Mesodermal cell (in vitro differentiated cells): ENCODE data around the gene MIEN1.
"Not testable (repeated sequence)": the region's sequence is repeated elsewhere in the genome, so short reads cannot be mapped to it uniquely, and the experiment has no call there.

Experiments used
- H3K27ac ChIP-seq: 2 replicates; pipeline ENCODE4 v1.7.0; 2013; ENCODE audit warnings: mild to moderate bottlenecking, low read depth, low read length, moderate library complexity; ENCODE audit not compliant: severe bottlenecking
- H3K36me3 ChIP-seq: 2 replicates; pipeline ENCODE4 v1.7.1; 2013; ENCODE audit warnings: mild to moderate bottlenecking, low read length, moderate library complexity; ENCODE audit not compliant: control insufficient read depth, insufficient read depth
- H3K4me1 ChIP-seq: one replicate; pipeline ENCODE4 v1.7.1; 2013; ENCODE audit warnings: mild to moderate bottlenecking, low read length; ENCODE audit not compliant: insufficient read depth, control insufficient read depth, poor library complexity, severe bottlenecking
- H3K4me3 ChIP-seq: 2 replicates; pipeline ENCODE4 v1.7.0; 2013; ENCODE audit warnings: low read length, control low read depth, mild to moderate bottlenecking; ENCODE audit not compliant: insufficient read depth, poor library complexity, severe bottlenecking; ENCODE audit errors: extremely low read depth
- H3K9me3 ChIP-seq: 2 replicates; pipeline ENCODE4 v1.7.1; 2013; ENCODE audit warnings: mild to moderate bottlenecking, low read length, moderate library complexity; ENCODE audit not compliant: control insufficient read depth
- WGBS, 2 experiments: methylation state at CpG; one replicate each; pipeline ENCODE4 v1.1.5; 2013; ENCODE audit warnings: missing lambda C conversion rate in 2 of 2; ENCODE audit not compliant: insufficient coverage in 2 of 2; 5-methylcytosine and 5-hydroxymethylcytosine counted together

Gene MIEN1

DNA sequence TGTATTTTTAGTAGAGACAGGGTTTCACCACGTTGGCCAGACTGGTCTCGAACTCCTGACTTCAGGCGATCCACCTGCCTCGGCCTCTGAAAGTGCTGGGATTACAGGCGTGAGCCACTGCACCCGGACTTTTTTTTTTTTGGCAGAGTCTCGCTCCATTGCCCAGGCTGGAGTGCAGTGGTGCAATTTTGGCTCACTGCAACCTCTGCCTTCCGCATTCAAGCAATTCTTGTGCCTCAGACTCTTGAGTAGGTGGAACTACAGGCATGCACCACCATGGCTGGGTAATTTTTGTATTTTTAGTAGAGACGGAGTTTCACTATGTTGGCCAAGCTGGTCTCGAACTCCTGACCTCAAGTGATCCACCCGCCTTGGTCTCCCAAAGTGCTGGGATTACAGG lies 19.3 kb downstream of the MIEN1 start:
- H3K4me3 ChIP-seq, H3K9me3 ChIP-seq, H3K27ac ChIP-seq, H3K4me1 ChIP-seq: not testable (repeated sequence)
- peaks cover 72% of the 10 kb centered on the region for H3K36me3 ChIP-seq
- 90% methylated on average over 11 of the region's 11 CpGs for WGBS, 2 experiments

DNA sequence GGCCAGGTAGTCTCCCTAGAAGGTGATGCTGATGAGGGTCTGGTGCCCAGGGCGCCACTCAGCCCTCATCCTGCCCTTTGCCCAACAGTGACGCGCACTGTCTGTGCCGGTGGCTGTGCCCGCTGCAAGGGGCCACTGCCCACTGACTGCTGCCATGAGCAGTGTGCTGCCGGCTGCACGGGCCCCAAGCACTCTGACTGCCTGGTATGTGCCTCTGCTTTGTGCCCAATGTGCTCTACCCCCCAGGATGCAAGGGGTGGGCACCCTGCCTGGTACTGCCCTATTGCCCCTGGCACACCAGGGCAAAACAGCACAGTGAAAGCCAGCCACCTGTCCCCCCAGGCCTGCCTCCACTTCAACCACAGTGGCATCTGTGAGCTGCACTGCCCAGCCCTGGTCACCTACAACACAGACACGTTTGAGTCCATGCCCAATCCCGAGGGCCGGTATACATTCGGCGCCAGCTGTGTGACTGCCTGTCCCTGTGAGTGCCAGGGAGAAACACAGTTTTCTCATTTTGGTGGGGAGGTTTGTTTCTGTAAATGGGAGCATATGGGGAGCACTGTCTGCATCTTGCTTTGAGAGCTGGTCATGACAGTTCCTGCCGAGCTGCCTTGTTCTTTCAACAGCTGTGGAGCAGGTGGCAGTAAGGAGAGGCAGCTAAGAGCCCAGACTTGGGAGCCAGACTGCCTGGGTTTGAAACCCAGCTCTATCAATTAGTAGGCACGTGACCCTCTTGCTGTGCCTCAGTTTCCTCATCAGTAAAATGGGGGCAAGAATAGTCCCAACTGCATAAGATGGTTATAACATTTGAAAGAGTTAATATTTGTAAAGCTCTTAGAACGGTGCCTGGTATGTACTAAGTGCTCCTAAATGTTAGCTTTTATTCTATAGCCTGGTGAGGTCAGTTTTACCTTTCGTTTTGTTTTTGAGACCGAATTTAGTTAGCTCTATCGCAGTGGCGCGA lies 20.1 kb downstream of the MIEN1 start:
- no peak overlapping the region for H3K4me3 ChIP-seq
- no peaks in the 10 kb centered on the region for H3K9me3 ChIP-seq
- H3K27ac ChIP-seq: no peak overlapping the region
- peaks cover 68% of the 10 kb centered on the region for H3K36me3 ChIP-seq
- no peaks in the 10 kb centered on the region for H3K4me1 ChIP-seq
- WGBS, 2 experiments: 97% methylated on average over 17 to 20 of the region's 20 CpGs

GRCh38 chr17:39709319-39709997 lies 20.9 kb downstream of the MIEN1 start:
- no peaks in the 10 kb centered on the region for H3K9me3 ChIP-seq
- H3K27ac ChIP-seq: no peak overlapping the region
- no peaks in the 10 kb centered on the region for H3K4me1 ChIP-seq
- no peak overlapping the region for H3K4me3 ChIP-seq
- 93 to 94% methylated on average over 12 of the region's 14 CpGs for WGBS, 2 experiments
- H3K36me3 ChIP-seq: peaks cover 60% of the 10 kb centered on the region

DNA sequence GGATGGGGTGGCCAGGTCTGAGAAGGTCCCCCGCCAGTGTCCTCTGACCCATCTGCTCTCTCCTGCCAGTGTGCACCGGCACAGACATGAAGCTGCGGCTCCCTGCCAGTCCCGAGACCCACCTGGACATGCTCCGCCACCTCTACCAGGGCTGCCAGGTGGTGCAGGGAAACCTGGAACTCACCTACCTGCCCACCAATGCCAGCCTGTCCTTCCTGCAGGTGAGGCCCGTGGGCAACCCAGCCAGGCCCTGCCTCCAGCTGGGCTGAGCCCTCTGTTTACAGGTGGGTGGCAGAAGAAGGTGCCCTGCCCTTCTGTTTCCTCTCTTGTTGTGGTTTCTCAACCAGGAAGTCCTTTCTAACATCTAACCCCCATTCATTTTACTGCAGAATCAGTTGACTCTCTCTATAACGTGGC lies 23.4 kb downstream of the MIEN1 start:
- H3K9me3 ChIP-seq: no peaks in the 10 kb centered on the region
- no peaks in the 10 kb centered on the region for H3K4me1 ChIP-seq
- 92 to 97% methylated on average over 6 to 7 of the region's 7 CpGs for WGBS, 2 experiments
- no peak overlapping the region for H3K27ac ChIP-seq
- H3K36me3 ChIP-seq: peaks cover 50% of the 10 kb centered on the region
- no peak overlapping the region for H3K4me3 ChIP-seq

DNA sequence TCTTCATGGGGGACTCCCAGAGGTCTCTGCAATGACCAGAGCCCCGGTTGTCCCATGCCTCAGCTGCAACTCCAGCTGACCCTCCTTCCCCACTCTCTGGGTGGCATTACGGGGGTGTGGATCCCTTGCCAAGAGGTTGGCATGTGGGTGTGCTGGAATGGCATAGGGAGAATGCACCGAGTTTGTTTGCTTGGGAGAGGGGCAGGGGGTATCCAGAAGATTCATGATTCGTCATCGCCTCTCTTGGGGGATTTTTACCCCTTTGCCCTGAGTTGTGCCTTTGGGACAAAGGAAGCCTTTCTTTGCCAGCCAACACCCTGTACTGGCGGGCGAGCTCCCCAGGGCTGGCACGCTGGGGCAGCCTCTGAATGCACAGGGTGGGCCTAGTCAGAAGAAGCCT lies 23.9 kb downstream of the MIEN1 start:
- Histone ChIP-seq H3K4me1 (peaks cover 3% of the 10 kb centered on the region), H3K36me3 (peaks cover 46% of the 10 kb centered on the region), H3K27ac (no peak overlapping the region), H3K4me3 (no peak overlapping the region), H3K9me3 (no peaks in the 10 kb centered on the region)
- WGBS, 2 experiments: 93 to 96% methylated on average over 3 to 4 of the region's 8 CpGs

- no peak overlapping the region for H3K27ac ChIP-seq
- H3K9me3 ChIP-seq: no peaks in the 10 kb centered on the region
- H3K36me3 ChIP-seq: peaks cover 44% of the 10 kb centered on the region
- H3K4me3 ChIP-seq: no peak overlapping the region
- peaks cover 8% of the 10 kb centered on the region for H3K4me1 ChIP-seq
- WGBS, 2 experiments: 91 to 97% methylated on average over 12 of the region's 12 CpGs
These were observed 24.5 kb downstream of the MIEN1 start for GRCh38 chr17:39705786-39706348.

DNA sequence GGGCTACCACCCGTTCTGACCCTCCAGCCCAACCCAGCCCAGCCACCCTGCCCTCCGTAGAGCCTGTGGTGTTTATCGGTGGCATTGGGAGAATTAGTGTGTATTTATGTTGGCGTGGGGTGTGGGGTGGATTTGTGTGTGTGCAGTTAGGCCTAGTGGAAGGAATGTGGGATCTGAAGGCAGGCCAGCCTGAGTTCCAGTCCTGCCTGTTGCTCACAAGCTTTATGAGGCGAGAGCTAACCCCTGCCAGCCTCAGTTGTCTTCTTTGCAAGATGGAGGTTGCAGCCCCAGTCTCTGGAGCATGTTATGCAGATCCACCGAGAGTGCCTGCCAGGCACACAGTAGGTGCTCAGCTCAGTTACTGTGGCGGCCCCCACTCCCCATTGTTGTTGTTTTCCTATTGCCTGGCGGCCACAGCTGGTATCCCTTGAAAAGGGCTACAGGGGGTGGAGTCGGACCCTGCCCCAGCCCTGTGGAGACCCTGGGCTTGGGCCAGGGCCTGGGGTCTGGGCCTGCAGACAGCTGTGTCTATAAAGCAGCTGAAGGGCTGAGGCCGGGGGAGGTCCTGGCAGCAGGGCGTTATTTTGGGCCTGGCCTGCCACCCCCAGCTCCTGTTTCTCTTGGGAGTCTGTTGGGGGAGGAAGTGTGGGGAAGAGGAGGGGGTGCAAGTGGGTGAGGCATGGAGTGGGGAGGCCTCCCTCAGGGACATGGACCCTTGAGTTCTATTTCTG lies 25.3 kb downstream of the MIEN1 start:
- WGBS, 2 experiments: 70 to 74% methylated on average over 8 to 11 of the region's 11 CpGs
- H3K27ac ChIP-seq: no peak overlapping the region
- no peak overlapping the region for H3K4me3 ChIP-seq
- peaks cover 8% of the 10 kb centered on the region for H3K4me1 ChIP-seq
- no peaks in the 10 kb centered on the region for H3K9me3 ChIP-seq
- peaks cover 36% of the 10 kb centered on the region for H3K36me3 ChIP-seq

- Histone ChIP-seq H3K27ac (no peak overlapping the region), H3K4me3 (no peak overlapping the region), H3K9me3 (no peaks in the 10 kb centered on the region), H3K4me1 (peaks cover 14% of the 10 kb centered on the region), H3K36me3 (peaks cover 25% of the 10 kb centered on the region)
- 97 to 100% methylated on average over 2 to 4 of the region's 5 CpGs for WGBS, 2 experiments
These were observed 26.4 kb downstream of the MIEN1 start for GRCh38 chr17:39703913-39704312.

- H3K36me3 ChIP-seq: peaks cover 18% of the 10 kb centered on the region
- H3K4me3 ChIP-seq: no peak overlapping the region
- no peaks in the 10 kb centered on the region for H3K9me3 ChIP-seq
- WGBS, 2 experiments: 79 to 83% methylated on average over 4 to 9 of the region's 12 CpGs
- peaks cover 14% of the 10 kb centered on the region for H3K4me1 ChIP-seq
- H3K27ac ChIP-seq: no peak overlapping the region
These were observed 27.1 kb downstream of the MIEN1 start for GRCh38 chr17:39702901-39703893.
